Lower lobe of right lung (tissue), 2 donors: ENCODE data around the gene RBFOX1. TPM values are rescaled to one million over a fixed set of nuclear protein-coding genes. Genes with fewer than 3 reads are reported as not detected.
"Not testable (repeated sequence)": the region's sequence is repeated elsewhere in the genome, so short reads cannot be mapped to it uniquely, and the experiment has no call there.

Source experiments
- ATAC-seq, 2 donors: fragments of 200-7000 bp; cut with Tn5 transposase; one replicate each; pipeline ENCODE4 v1.9.1; 2020 to 2022; ENCODE audit warnings: mild to moderate bottlenecking in 2 of 2, moderate library complexity in 2 of 2
- DNase-seq: peaks from one replicate; pipeline ENCODE4 v3.0.0-alpha.2; 2020
- H3K27ac ChIP-seq: fragments of 200-600 bp; one replicate; pipeline ENCODE4 v1.8.0; 2022
- H3K27me3 ChIP-seq: fragments of 200-600 bp; one replicate; pipeline ENCODE4 v1.8.0; 2022; ENCODE audit warnings: low read depth
- H3K36me3 ChIP-seq: fragments of 200-600 bp; one replicate; pipeline ENCODE4 v1.8.0; 2022; ENCODE audit warnings: mild to moderate bottlenecking
- H3K4me1 ChIP-seq: fragments of 200-600 bp; one replicate; pipeline ENCODE4 v1.8.0; 2022
- H3K4me3 ChIP-seq: fragments of 200-600 bp; one replicate; pipeline ENCODE4 v1.8.0; 2022; ENCODE audit warnings: mild to moderate bottlenecking
- H3K9me3 ChIP-seq: fragments of 200-600 bp; one replicate; pipeline ENCODE4 v1.8.0; 2022
- CTCF ChIP-seq: fragments of 200-600 bp; IDR thresholded peaks from one replicate; pipeline ENCODE4 v1.8.0; 2022; ENCODE audit warnings: antibody characterized with exemption, mild to moderate bottlenecking
- intact Hi-C: fragments of 100-400 bp; cut with DNase I; formaldehyde crosslinking; loops from one replicate; pipeline ENCODE4 v1.11.0; 2022
- total RNA-seq: library from RNA; stranded (reverse); fragmentation: NEBNext Ultra II Directional; extraction: Animal tissue kit (Norgen Biotek cat#: 25700); gene quantifications from one replicate; pipeline ENCODE4 v1.2.1, GENCODE V29; 2021
- donor health status: DM: no; HTN: yes; CAD: no; lungs with severe emphysema.

RBFOX1 gene
- total RNA-seq, 1 donor from 2014 or later, result not detected

GRCh38 chr16:7501868-7502267 lies 169.2 kb downstream of the RBFOX1 start:
- ATAC-seq, result no peak
- Histone ChIP-seq H3K4me3 (no peak overlapping the region), H3K9me3 (no peaks in the 10 kb centered on the region), H3K4me1 (no peaks in the 10 kb centered on the region), H3K27ac (no peak overlapping the region), H3K27me3 (no peaks in the 10 kb centered on the region), H3K36me3 (no peaks in the 10 kb centered on the region)
- intact Hi-C loops, result no loop called here
- no peak for TF ChIP-seq CTCF
- no peak for DNase-seq

- H3K36me3 ChIP-seq, H3K4me3 ChIP-seq, DNase-seq, H3K4me1 ChIP-seq, H3K9me3 ChIP-seq, H3K27ac ChIP-seq, H3K27me3 ChIP-seq, intact Hi-C loops, ATAC-seq: not testable (repeated sequence)
Measured at GRCh38 chr16:7502591-7503157, 170.0 kb downstream of the RBFOX1 start.

- DNase-seq, result no peak
- intact Hi-C loops, result no loop called here
- no peaks in the 10 kb centered on the region for H3K9me3 ChIP-seq
- no peaks in the 10 kb centered on the region for H3K36me3 ChIP-seq
- H3K27me3 ChIP-seq, result no peaks in the 10 kb centered on the region
- ATAC-seq, result no peak
- TF ChIP-seq CTCF, result no peak
- H3K27ac ChIP-seq, result no peak overlapping the region
- H3K4me1 ChIP-seq, result no peaks in the 10 kb centered on the region
- no peak overlapping the region for H3K4me3 ChIP-seq
Measured at GRCh38 chr16:7503666-7504065, 171.0 kb downstream of the RBFOX1 start.

GRCh38 chr16:7504844-7505243 lies 172.2 kb downstream of the RBFOX1 start:
- Histone ChIP-seq H3K36me3 (no peaks in the 10 kb centered on the region), H3K4me3 (no peak overlapping the region), H3K27me3 (no peaks in the 10 kb centered on the region), H3K9me3 (no peaks in the 10 kb centered on the region), H3K27ac (no peak overlapping the region), H3K4me1 (no peaks in the 10 kb centered on the region)
- no peak for DNase-seq
- intact Hi-C loops, result no loop called here
- TF ChIP-seq CTCF, result no peak
- ATAC-seq, result no peak

GRCh38 chr16:7505495-7505894 lies 172.8 kb downstream of the RBFOX1 start:
- intact Hi-C loops, result no loop called here
- Histone ChIP-seq H3K4me3 (no peak overlapping the region), H3K27ac (no peak overlapping the region), H3K4me1 (no peaks in the 10 kb centered on the region), H3K36me3 (no peaks in the 10 kb centered on the region), H3K9me3 (no peaks in the 10 kb centered on the region), H3K27me3 (no peaks in the 10 kb centered on the region)
- TF ChIP-seq CTCF, result no peak
- DNase-seq (no peak), ATAC-seq (no peak)

- intact Hi-C loops, result no loop called here
- no peak for ATAC-seq
Measured at GRCh38 chr16:7506363-7506762, 173.7 kb downstream of the RBFOX1 start.

More at GRCh38 chr16:7506363-7506762, 173.7 kb downstream of the RBFOX1 start:
- Histone ChIP-seq H3K27ac (no peak overlapping the region), H3K36me3 (no peaks in the 10 kb centered on the region), H3K9me3 (no peaks in the 10 kb centered on the region), H3K4me1 (no peaks in the 10 kb centered on the region), H3K4me3 (no peak overlapping the region), H3K27me3 (no peaks in the 10 kb centered on the region)
- no peak for DNase-seq
- no peak for TF ChIP-seq CTCF
